A549 (cell line): ENCODE results near the gene HMMR. TPM values are rescaled to one million over a fixed set of nuclear protein-coding genes. Genes with fewer than 3 reads are reported as not detected.

ENCODE experiments used
- ATAC-seq, 2 experiments: fragments of 200-7000 bp in 1 of 2; fragments of >200 bp in 1 of 2; cut with Nextera tagmentation in 1 of 2; cut with Tn5 transposase in 1 of 2; 3 replicates each; pipeline versions ENCODE4 v1.8.0 to v1.9.1; 2018 to 2020; ENCODE audit warnings: mild to moderate bottlenecking in 1 of 2, moderate library complexity in 1 of 2
- CTCF ChIA-PET: fragments of 300-600 bp; sonication (Branson Sonifier 250); formaldehyde crosslinking; extraction: SDS; loops from one replicate; lab custom pipeline; 2021; ENCODE audit warnings: antibody characterized with exemption, inconsistent platforms; lab: Yijun Ruan, JAX
- POLR2A ChIA-PET: fragments of 350-600 bp; formaldehyde crosslinking; extraction: SDS; loops from one replicate; lab custom pipeline; 2021; ENCODE audit warnings: antibody characterized with exemption, inconsistent platforms; lab: Yijun Ruan, JAX
- DNase-seq, 2 experiments: peaks; one replicate each; pipeline versions ENCODE4 v3.0.0 to v3.0.0-alpha.2; 2011 to 2016; ENCODE audit warnings: low read depth in 1 of 2, low spot score in 1 of 2
- FAIRE-seq: peaks from 2 replicates; lab custom pipeline; 2011; peaks lifted over from hg19 to GRCh38; lab: Jason Lieb, UNC
- H3K27ac ChIP-seq, 2 experiments: fragments of >200 bp; sonication (Bioruptor Twin); formaldehyde crosslinking; 3 replicates each; pipeline ENCODE4 v1.5.1; 2016 to 2017
- H3K4me1 ChIP-seq: fragments of >200 bp; sonication (Bioruptor Twin); formaldehyde crosslinking; 3 replicates; pipeline ENCODE4 v1.6.1; 2016
- H3K4me2 ChIP-seq: fragments of >200 bp; sonication (Bioruptor Twin); formaldehyde crosslinking; 3 replicates; pipeline ENCODE4 v1.6.1; 2016
- H3K4me3 ChIP-seq: fragments of >200 bp; sonication (Bioruptor Twin); formaldehyde crosslinking; 3 replicates; pipeline ENCODE4 v1.5.1; 2016
- H3K9me3 ChIP-seq: fragments of >200 bp; sonication (Bioruptor Twin); formaldehyde crosslinking; 3 replicates; pipeline ENCODE4 v1.6.1; 2016
- ATOH8 ChIP-seq: fragments of 250-450 bp; sonication (Bioruptor Pico); IDR thresholded peaks from 2 replicates; pipeline ENCODE4 v1.5.0; 2020; ENCODE audit warnings: low read depth, mild to moderate bottlenecking, moderate library complexity
- CBX8 ChIP-seq: fragments of 200-600 bp; sonication (generic); IDR thresholded peaks from 2 replicates; pipeline ENCODE4 v1.6.1; 2016
- EHF ChIP-seq: fragments of 250-450 bp; sonication (Bioruptor Pico); IDR thresholded peaks from 2 replicates; pipeline ENCODE4 v1.5.0; 2020; ENCODE audit warnings: mild to moderate bottlenecking
- FOXS1 ChIP-seq: fragments of 250-450 bp; sonication (Bioruptor Pico); IDR thresholded peaks from 2 replicates; pipeline ENCODE4 v1.5.0; 2020; ENCODE audit warnings: mild to moderate bottlenecking, moderate library complexity
- GATA3 ChIP-seq: IDR thresholded peaks from 2 replicates; pipeline ENCODE4 v1.6.1; 2012; ENCODE audit warnings: borderline replicate concordance
- HDAC2 ChIP-seq: fragments of 200-600 bp; sonication (generic); IDR thresholded peaks from 2 replicates; pipeline ENCODE4 v1.6.1; 2016
- HEYL ChIP-seq: fragments of 250-450 bp; sonication (Bioruptor Pico); IDR thresholded peaks from 2 replicates; pipeline ENCODE4 v1.8.0; 2021; ENCODE audit warnings: mild to moderate bottlenecking, moderate library complexity
- HOXB5 ChIP-seq: fragments of 250-450 bp; sonication (Bioruptor Pico); IDR thresholded peaks from 2 replicates; pipeline ENCODE4 v1.5.0; 2020; ENCODE audit warnings: mild to moderate bottlenecking, moderate library complexity
- MAFK ChIP-seq: fragments of 450-650 bp; IDR thresholded peaks from 2 replicates; pipeline ENCODE4 v1.6.1; 2014; ENCODE audit not compliant: partially characterized antibody
- MAZ ChIP-seq: fragments of 150-350 bp; IDR thresholded peaks from 2 replicates; pipeline ENCODE4 v1.6.1; 2014; ENCODE audit warnings: antibody characterized with exemption, low read depth, low read length, borderline replicate concordance
- NPAS2 ChIP-seq: fragments of 250-450 bp; sonication (Bioruptor Pico); IDR thresholded peaks from 2 replicates; pipeline ENCODE4 v1.8.0; 2022; ENCODE audit warnings: mild to moderate bottlenecking, moderate library complexity, borderline replicate concordance
- NR3C1 ChIP-seq: fragments of >200 bp; sonication (Bioruptor Twin); formaldehyde crosslinking; IDR thresholded peaks from 3 replicates; pipeline ENCODE4 v1.6.1; 2017
- PHF8 ChIP-seq: fragments of 200-600 bp; sonication (generic); IDR thresholded peaks from 2 replicates; pipeline ENCODE4 v1.6.1; 2016; ENCODE audit warnings: low read depth, mild to moderate bottlenecking, antibody characterized with exemption, moderate library complexity, borderline replicate concordance
- POLR2AphosphoS2 ChIP-seq: conservative IDR thresholded peaks from 2 replicates; pipeline ENCODE4 v1.6.1; 2012; ENCODE audit warnings: low read length, improper control_type of control experiment, inconsistent platforms
- REST ChIP-seq: fragments of 200-600 bp; sonication (generic); IDR thresholded peaks from 2 replicates; pipeline ENCODE4 v1.6.1; 2016; ENCODE audit warnings: antibody characterized with exemption, mild to moderate bottlenecking, moderate library complexity
- RNF2 ChIP-seq: fragments of 200-600 bp; sonication (generic); IDR thresholded peaks from 2 replicates; pipeline ENCODE4 v1.6.1; 2016; ENCODE audit warnings: low read depth, mild to moderate bottlenecking, antibody characterized with exemption, moderate library complexity, borderline replicate concordance
- SMC3 ChIP-seq: fragments of >200 bp; sonication (Bioruptor Twin); formaldehyde crosslinking; IDR thresholded peaks from 3 replicates; pipeline ENCODE4 v1.6.1; 2018; ENCODE audit warnings: inconsistent platforms
- TFCP2L1 ChIP-seq: fragments of 250-450 bp; sonication (Bioruptor Pico); IDR thresholded peaks from 2 replicates; pipeline ENCODE4 v1.5.0; 2021; ENCODE audit warnings: mild to moderate bottlenecking
- TP53 ChIP-seq: fragments of 250-450 bp; sonication (Bioruptor Pico); IDR thresholded peaks from 2 replicates; pipeline ENCODE4 v1.5.0; 2021; ENCODE audit warnings: mild to moderate bottlenecking, moderate library complexity
- USF2 ChIP-seq: fragments of 450-650 bp; IDR thresholded peaks from 2 replicates; pipeline ENCODE4 v1.6.1; 2014; ENCODE audit warnings: antibody characterized with exemption
- ZC3H11A ChIP-seq: fragments of 450-650 bp; IDR thresholded peaks from 2 replicates; pipeline ENCODE4 v1.6.1; 2014; ENCODE audit warnings: antibody characterized with exemption, mild to moderate bottlenecking
- ZFP36 ChIP-seq: fragments of 450-650 bp; IDR thresholded peaks from 2 replicates; pipeline ENCODE4 v1.6.1; 2014; ENCODE audit warnings: borderline replicate concordance; ENCODE audit not compliant: partially characterized antibody
- ZSCAN20 ChIP-seq: fragments of 250-450 bp; sonication (Bioruptor Pico); IDR thresholded peaks from 2 replicates; pipeline ENCODE4 v1.8.0; 2022; ENCODE audit warnings: mild to moderate bottlenecking, moderate library complexity
- WGBS: methylation state at CpG from one replicate; pipeline ENCODE4 v1.1.6; 2017; ENCODE audit errors: missing lambda C conversion rate; 5-methylcytosine and 5-hydroxymethylcytosine counted together
- polyA plus RNA-seq, 4 experiments: library from polyadenylated mRNA; depleted of rRNA in 3 of 4; stranded (reverse); fragments of >200 nt; fragmentation: RNase III in 1 of 4; extraction: RNeasy Plus Mini Kit Qiagen cat#74134 plus additional on column Dnase treatment in 1 of 4; gene quantifications; 2 replicates in 3 of 4; 3 replicates in 1 of 4; pipeline ENCODE4 v1.2.3, GENCODE V29; 2011 to 2017
- TF ChIP-seq, protein P1 (sequence below): IDR thresholded peaks from 2 replicates; pipeline ENCODE4 v1.6.1; 2012; ENCODE audit warnings: low read depth, borderline replicate concordance
- TF ChIP-seq, protein P2 (sequence below): fragments of >200 bp; sonication (Bioruptor Twin); formaldehyde crosslinking; IDR thresholded peaks from 3 replicates; pipeline ENCODE4 v1.5.1; 2016
- TF ChIP-seq, protein P3 (sequence below): IDR thresholded peaks from 2 replicates; pipeline ENCODE4 v1.6.1; 2012
- TF ChIP-seq, protein P4 (sequence below): fragments of >200 bp; sonication (Bioruptor Twin); formaldehyde crosslinking; IDR thresholded peaks from 3 replicates; pipeline ENCODE4 v1.6.1; 2016

Gene HMMR
- polyA plus RNA-seq, 2 of the 4 experiments (the other 2 are of a cell fraction): 34.0 to 66.0 TPM

- Histone ChIP-seq H3K4me3 (peak within 1 kb of the TSS; percentile 94), H3K9me3 (no peaks in the 10 kb centered on the region), H3K4me2 (peak within 1 kb of the TSS; percentile 74), H3K4me1 (peaks cover 25% of the 10 kb centered on the region), H3K27ac (peak within 1 kb of the TSS; percentile 94 to 98)
- under 1% methylated on average over 27 of the region's 51 CpGs for WGBS
- peak; percentile 97 to 98 for DNase-seq
- CTCF ChIA-PET: interaction anchor here (0.6 to 1.5 kb wide), 2 partner anchors 68 to 1359 kb away, joined by 3 to 5 read pairs; partner anchors contain the start of gene MAT2B
- ATAC-seq: peak; percentile 97 to 98
- peak; percentile 77 for FAIRE-seq
- POLR2A ChIA-PET: interaction anchor here (0.6 to 3.9 kb wide), 5 partner anchors 10 to 68 kb away, joined by 3 to 76 read pairs (median 4); partner anchors contain the start of genes HMMR, MAT2B and NUDCD2
- TF ChIP-seq MAZ: no peak
- TF ChIP-seq ZFP36: no peak
- peak; percentile 92 for TF ChIP-seq REST
- no peak for TF ChIP-seq ZC3H11A
- TF ChIP-seq TP53: peak; percentile 61; the same call in 1 of the 2 replicates
- TF ChIP-seq, protein P1, sequence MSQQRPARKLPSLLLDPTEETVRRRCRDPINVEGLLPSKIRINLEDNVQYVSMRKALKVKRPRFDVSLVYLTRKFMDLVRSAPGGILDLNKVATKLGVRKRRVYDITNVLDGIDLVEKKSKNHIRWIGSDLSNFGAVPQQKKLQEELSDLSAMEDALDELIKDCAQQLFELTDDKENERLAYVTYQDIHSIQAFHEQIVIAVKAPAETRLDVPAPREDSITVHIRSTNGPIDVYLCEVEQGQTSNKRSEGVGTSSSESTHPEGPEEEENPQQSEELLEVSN: no peak
- TF ChIP-seq FOXS1 (CRISPR knock-in tag): no peak
- TF ChIP-seq, protein P2, sequence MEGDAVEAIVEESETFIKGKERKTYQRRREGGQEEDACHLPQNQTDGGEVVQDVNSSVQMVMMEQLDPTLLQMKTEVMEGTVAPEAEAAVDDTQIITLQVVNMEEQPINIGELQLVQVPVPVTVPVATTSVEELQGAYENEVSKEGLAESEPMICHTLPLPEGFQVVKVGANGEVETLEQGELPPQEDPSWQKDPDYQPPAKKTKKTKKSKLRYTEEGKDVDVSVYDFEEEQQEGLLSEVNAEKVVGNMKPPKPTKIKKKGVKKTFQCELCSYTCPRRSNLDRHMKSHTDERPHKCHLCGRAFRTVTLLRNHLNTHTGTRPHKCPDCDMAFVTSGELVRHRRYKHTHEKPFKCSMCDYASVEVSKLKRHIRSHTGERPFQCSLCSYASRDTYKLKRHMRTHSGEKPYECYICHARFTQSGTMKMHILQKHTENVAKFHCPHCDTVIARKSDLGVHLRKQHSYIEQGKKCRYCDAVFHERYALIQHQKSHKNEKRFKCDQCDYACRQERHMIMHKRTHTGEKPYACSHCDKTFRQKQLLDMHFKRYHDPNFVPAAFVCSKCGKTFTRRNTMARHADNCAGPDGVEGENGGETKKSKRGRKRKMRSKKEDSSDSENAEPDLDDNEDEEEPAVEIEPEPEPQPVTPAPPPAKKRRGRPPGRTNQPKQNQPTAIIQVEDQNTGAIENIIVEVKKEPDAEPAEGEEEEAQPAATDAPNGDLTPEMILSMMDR: no peak
- TF ChIP-seq NPAS2 (CRISPR knock-in tag): no peak
- no peak; the same call in 1 of the 2 replicates for TF ChIP-seq GATA3
- TF ChIP-seq MAFK: no peak
- TF ChIP-seq HOXB5: no peak
- no peak for TF ChIP-seq POLR2AphosphoS2
- TF ChIP-seq HDAC2: no peak
- no peak for TF ChIP-seq ZSCAN20 (CRISPR knock-in tag)
- TF ChIP-seq EHF (CRISPR knock-in tag): no peak
- TF ChIP-seq, protein P3, sequence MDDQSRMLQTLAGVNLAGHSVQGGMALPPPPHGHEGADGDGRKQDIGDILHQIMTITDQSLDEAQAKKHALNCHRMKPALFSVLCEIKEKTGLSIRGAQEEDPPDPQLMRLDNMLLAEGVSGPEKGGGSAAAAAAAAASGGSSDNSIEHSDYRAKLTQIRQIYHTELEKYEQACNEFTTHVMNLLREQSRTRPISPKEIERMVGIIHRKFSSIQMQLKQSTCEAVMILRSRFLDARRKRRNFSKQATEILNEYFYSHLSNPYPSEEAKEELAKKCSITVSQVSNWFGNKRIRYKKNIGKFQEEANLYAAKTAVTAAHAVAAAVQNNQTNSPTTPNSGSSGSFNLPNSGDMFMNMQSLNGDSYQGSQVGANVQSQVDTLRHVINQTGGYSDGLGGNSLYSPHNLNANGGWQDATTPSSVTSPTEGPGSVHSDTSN: peak; percentile 95
- TF ChIP-seq CBX8: no peak
- TF ChIP-seq NR3C1: no peak
- TF ChIP-seq, protein P4, sequence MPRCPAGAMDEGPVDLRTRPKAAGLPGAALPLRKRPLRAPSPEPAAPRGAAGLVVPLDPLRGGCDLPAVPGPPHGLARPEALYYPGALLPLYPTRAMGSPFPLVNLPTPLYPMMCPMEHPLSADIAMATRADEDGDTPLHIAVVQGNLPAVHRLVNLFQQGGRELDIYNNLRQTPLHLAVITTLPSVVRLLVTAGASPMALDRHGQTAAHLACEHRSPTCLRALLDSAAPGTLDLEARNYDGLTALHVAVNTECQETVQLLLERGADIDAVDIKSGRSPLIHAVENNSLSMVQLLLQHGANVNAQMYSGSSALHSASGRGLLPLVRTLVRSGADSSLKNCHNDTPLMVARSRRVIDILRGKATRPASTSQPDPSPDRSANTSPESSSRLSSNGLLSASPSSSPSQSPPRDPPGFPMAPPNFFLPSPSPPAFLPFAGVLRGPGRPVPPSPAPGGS: peak; percentile 44; the same call in 1 of the 3 replicates
- no peak for TF ChIP-seq HEYL (CRISPR knock-in tag)
- TF ChIP-seq SMC3: no peak
- TF ChIP-seq PHF8: peak; percentile 96
- TF ChIP-seq ATOH8 (CRISPR knock-in tag): no peak
- no peak for TF ChIP-seq TFCP2L1 (CRISPR knock-in tag)
- TF ChIP-seq RNF2: no peak
- no peak for TF ChIP-seq USF2
Observed at GRCh38 chr5:163437309-163438182, 22.9 kb upstream of the HMMR start, which contains the start of gene CCNG1. CCNG1 (plus strand) TSS chr5:163437595; CDS start chr5:163439257, 1,662 bp downstream.
